ENCODE data around the gene CCN6.

- TF ChIP-seq POLR2A (IDR thresholded peaks at IDR 0.05) (no peak), CTCF (IDR thresholded peaks at IDR 0.05) (no peak), POLR2AphosphoS5 (IDR thresholded peaks at IDR 0.05; ENCODE audit: insufficient read depth in 1 of 2, low read depth in 1 of 2) (no peak)
Observed at GRCh38 chr6:112050429-112050828, 3.5 kb upstream of the CCN6 start.

Data from vagina (tissue), 2 donors.